HepG2 (cell line): ENCODE data around the gene NIN. TPM values are rescaled to one million over a fixed set of nuclear protein-coding genes. Genes with fewer than 3 reads are reported as not detected.

Source experiments
- ATF7-NPFF ChIP-seq: sonication (generic); formaldehyde crosslinking; IDR thresholded peaks from 2 replicates; pipeline ENCODE4 v1.8.1; 2023; ENCODE audit warnings: mild to moderate bottlenecking, low read depth, missing genetic modification reagents, moderate library complexity
- CREB3 ChIP-seq: sonication (generic); formaldehyde crosslinking; IDR thresholded peaks from 2 replicates; pipeline ENCODE4 v1.5.0; 2020; ENCODE audit warnings: missing genetic modification reagents
- CTCF ChIP-seq: sonication (generic); formaldehyde crosslinking; IDR thresholded peaks from 2 replicates; pipeline ENCODE4 v1.5.0; 2020; ENCODE audit warnings: mild to moderate bottlenecking, missing genetic modification reagents, moderate library complexity
- GLMP ChIP-seq: sonication (generic); formaldehyde crosslinking; IDR thresholded peaks from 2 replicates; pipeline ENCODE4 v1.9.0; 2021; ENCODE audit warnings: missing genetic modification reagents, mild to moderate bottlenecking, borderline replicate concordance
- RBAK ChIP-seq: sonication (generic); formaldehyde crosslinking; IDR thresholded peaks from 2 replicates; pipeline ENCODE4 v1.5.1; 2020; ENCODE audit warnings: mild to moderate bottlenecking, missing genetic modification reagents
- ZBTB40 ChIP-seq, 2 experiments: fragments of 450-650 bp in 1 of 2; sonication (generic) in 1 of 2; formaldehyde crosslinking in 1 of 2; IDR thresholded peaks; 2 replicates each; pipeline versions ENCODE4 v1.6.1 to v1.8.0; 2016 to 2022; ENCODE audit warnings: antibody characterized with exemption in 1 of 2, mild to moderate bottlenecking in 1 of 2, missing genetic modification reagents in 1 of 2
- ZNF12 ChIP-seq: sonication (generic); formaldehyde crosslinking; IDR thresholded peaks from 2 replicates; pipeline ENCODE4 v1.5.0; 2020; ENCODE audit warnings: missing genetic modification reagents
- ZNF281 ChIP-seq: sonication (generic); formaldehyde crosslinking; IDR thresholded peaks from 2 replicates; pipeline ENCODE4 v1.4.0; 2020; ENCODE audit warnings: missing genetic modification reagents, borderline replicate concordance
- polyA plus RNA-seq, 8 experiments: library from polyadenylated mRNA; depleted of rRNA in 3 of 8; stranded (reverse) in 7 of 8; unstranded in 1 of 8; fragments of >200 nt; fragmentation: Illumina TruSeq in 4 of 8; extraction: Trizol in 4 of 8; gene quantifications; 2 replicates each; pipeline versions ENCODE4 v1.2.1 to v1.2.3, GENCODE V29; 2011 to 2016; ENCODE audit warnings: low read depth in 4 of 8, missing spikeins in 1 of 8, mixed read lengths in 1 of 8; ENCODE audit not compliant: insufficient read depth in 1 of 8
- total RNA-seq, 5 experiments: library from RNA; depleted of rRNA; stranded (reverse); fragments of >200 nt; fragmentation: Illumina TruSeq; extraction: Trizol; gene quantifications; 2 replicates each; pipeline ENCODE4 v1.2.3, GENCODE V29; 2016; ENCODE audit warnings: low read depth in 1 of 5
- TF ChIP-seq, protein P1 (sequence below): sonication (generic); formaldehyde crosslinking; IDR thresholded peaks from 2 replicates; pipeline ENCODE4 v1.8.0; 2022; ENCODE audit warnings: low read depth, missing genetic modification reagents

Gene NIN
- total and polyA plus RNA-seq, 2 of the 13 experiments (the other 11 are each of a cell fraction or from before 2014, with no cell fraction given): 2.8 to 9.7 TPM

DNA sequence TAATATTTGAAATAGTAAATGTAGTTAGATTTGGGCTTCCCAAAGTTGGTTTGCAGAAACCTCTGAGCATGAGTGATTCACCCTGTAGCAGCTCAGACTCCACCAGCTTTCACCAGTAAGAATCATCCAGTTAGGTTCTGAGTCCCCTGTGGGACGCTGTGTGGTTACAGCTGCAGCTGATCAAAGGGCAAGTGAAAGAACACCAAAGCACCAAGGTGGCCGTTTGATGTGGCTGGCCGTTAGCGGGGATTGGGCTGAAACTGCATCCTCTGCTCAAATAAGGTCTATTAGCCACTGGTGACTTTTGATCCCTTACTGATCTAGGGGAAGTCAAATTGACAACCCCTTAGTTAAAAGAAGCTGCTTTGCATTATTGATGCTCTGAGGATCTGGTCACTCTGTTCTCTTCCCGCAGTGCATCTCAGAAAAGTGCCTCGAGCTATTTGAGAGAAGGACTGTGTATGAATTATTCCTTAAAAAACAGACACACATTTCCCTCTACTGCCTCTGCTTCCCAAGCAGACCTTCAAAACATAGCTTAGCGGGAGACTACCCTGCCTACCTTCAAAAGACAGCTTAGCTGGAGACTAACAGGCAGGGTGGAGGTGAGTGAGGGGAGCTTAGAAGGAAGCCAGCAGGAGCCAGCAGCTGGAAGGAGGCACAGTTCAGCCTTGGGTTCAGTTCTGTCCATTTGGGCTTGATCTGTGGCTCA lies 44.6 kb upstream of the NIN start (continued):
- TF ChIP-seq GLMP (CRISPR knock-in tag) (no peak), RBAK (CRISPR knock-in tag) (no peak), CTCF (CRISPR knock-in tag) (no peak), ZNF281 (CRISPR knock-in tag) (peak; percentile 39; the same call in 1 of the 2 replicates), ATF7-NPFF (no peak), CREB3 (CRISPR knock-in tag) (no peak), ZNF12 (CRISPR knock-in tag) (no peak), ZBTB40 (IDR thresholded peaks at IDR 0.05) (no peak), ZBTB40 (CRISPR knock-in tag; IDR thresholded peaks at IDR 0.05) (no peak)
- TF ChIP-seq, protein P1, sequence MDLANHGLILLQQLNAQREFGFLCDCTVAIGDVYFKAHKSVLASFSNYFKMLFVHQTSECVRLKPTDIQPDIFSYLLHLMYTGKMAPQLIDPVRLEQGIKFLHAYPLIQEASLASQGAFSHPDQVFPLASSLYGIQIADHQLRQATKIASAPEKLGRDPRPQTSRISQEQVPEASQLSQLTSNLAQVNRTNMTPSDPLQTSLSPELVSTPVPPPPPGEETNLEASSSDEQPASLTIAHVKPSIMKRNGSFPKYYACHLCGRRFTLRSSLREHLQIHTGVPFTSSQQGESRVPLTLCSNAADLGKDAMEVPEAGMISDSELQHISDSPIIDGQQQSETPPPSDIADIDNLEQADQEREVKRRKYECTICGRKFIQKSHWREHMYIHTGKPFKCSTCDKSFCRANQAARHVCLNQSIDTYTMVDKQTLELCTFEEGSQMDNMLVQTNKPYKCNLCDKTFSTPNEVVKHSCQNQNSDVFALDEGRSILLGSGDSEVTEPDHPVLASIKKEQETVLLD (CRISPR knock-in tag): no peak
